ENCODE results near the gene CREB3L2.
A peak's percentile ranks its signal among the peaks of the same experiment; 100 is the strongest.
"Not testable (repeated sequence)": the region's sequence is repeated elsewhere in the genome, so short reads cannot be mapped to it uniquely, and the experiment has no call there.

CREB3L2 gene

DNA sequence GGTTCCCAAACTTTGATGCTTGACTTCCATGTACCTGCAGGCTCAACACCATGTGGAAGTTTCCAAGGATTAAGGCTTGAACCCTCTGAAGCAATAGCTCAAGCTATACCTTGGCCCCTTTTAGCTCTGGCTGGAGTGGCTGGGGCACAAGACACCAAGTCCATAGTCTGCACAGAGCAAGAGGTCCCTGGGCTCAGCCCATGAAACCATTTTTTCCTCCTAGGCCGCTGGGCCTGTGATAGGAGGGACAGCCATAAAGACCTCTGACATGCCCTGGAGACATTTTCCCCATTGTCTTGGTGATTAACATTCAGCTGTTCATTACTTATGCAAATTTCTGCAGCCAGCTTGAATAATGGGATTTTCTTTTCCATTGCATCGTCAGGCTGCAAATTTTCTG is 169.5 kb downstream of the CREB3L2 start:
- DNase-seq = no peak

DNA sequence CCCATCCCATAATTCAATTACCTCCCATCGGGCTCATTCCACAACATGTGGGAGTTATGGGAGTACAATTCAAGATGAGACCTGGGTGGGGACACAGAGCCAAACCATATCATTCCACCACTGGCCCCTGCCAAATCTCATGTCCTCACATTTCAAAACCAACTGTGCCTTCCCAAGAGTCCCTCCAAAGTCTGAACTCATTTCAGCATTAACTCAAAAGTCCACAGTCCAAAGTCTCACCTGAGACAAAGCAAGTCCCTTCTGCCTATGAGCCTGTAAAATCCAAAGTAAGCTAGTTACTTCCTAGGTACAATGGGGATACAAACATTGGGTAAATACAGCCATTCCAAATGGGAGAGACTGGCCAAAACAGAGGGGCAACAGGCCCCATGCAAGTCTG is 170.3 kb downstream of the CREB3L2 start:
- not testable (repeated sequence) for DNase-seq

DNA sequence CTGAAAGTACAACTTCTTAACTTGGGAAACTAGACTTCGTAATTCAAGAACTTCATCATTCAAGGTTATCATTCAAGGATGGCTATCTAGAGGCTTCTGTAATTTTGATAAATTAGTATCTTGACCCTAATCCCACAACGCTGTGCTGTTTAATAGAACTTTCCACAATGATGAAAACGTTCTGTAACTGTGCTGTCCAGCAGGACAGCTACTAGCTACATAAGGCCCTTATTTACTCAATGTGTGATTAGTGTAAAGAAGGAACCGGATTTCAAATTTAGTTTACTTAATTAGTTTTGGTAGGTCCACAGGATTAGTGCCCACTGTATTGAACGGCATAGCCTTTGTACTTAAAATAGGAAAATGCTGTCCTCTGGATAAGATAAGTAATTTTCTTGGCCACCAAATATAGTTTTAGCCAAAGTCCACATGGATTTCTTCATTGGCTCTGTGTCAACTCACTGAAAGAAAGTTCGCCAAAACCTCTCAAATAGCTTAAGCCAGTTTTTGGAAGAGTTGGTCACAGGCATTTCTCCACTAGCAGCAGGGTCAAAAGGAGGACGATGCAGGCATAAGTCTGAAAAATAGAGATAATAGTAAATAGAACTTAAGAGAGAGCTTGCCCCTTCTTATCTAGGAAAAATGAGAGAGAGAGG is 172.4 kb downstream of the CREB3L2 start:
- DNase-seq = no peak

DNA sequence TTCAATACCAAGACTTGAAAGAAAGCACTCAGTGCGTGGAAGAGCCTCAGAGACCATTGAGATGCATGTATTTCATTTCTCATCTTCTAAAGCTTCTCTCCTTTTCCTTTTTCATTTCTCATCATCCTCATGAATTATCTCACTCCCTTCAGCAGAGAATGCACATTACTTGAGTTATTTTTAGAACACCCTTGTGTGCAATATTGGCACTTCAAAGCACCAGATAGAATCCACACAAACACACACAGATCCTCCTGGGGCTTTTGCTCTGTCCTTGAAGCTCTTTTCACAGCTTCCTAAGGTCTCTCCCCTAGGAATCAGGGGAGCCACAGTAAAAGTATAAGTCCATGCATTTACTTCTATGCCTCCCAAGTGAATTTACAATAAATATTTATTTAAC is 173.4 kb downstream of the CREB3L2 start:
- DNase-seq = peak in 1 of 3 experiments; percentile 59

DNA sequence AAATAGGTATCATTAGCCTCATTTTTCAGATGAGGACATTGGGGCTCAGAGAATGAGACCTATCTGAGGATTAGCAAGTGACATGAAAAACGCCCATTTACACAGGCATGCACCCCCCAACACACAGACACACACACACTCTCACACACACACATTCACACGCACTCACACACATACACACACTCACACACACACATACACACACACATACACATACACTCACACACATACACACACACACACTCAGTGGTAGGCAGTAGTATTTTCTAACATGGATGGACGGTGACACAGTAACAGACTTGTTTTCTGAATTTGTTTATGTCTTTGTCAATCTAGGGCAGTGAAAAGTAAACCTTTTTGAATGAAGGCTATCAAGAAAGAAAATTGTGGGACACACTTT is 176.4 kb downstream of the CREB3L2 start:
- DNase-seq = no peak

All from NCI-H1417 (cell line).